Erythroblast (primary cell): ENCODE results near the gene RPL36.

Experiments
- GATA1 ChIP-seq: IDR thresholded peaks from 2 replicates; pipeline ENCODE4 v1.6.1; 2011; ENCODE audit warnings: low read depth, mild to moderate bottlenecking, control low read depth, low read length, moderate library complexity
- POLR2A ChIP-seq: IDR thresholded peaks from 2 replicates; pipeline ENCODE4 v1.6.1; 2011; ENCODE audit warnings: mild to moderate bottlenecking, low read length

DNA sequence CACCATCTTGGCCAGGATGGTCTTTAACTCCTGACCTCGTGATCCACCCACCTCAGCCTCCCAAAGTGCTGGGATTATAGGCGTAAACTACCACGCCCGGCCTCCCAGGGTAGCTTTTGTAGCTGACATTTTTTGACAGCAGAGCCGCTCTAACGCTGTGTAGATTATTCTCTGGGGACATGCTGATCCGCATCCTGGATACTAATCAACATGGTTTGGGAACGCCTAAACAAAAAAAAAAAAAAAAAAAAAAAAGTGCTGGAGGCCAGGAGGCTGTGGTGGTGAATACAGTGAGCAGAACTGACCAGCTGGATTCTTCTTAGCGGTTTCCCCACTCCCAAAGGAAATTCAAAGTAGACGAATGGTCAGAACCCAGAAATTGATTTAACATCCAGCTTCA is 24.7 kb downstream of the RPL36 start:
- no peak for TF ChIP-seq POLR2A
- no peak for TF ChIP-seq GATA1
